HEK293T (cell line): ENCODE results near the gene TANC2.

ENCODE experiments used
- ARNT ChIP-seq: fragments of 450-650 bp; IDR thresholded peaks from 2 replicates; pipeline ENCODE4 v1.6.1; 2017; ENCODE audit warnings: mild to moderate bottlenecking
- ELF4 ChIP-seq: fragments of 450-650 bp; IDR thresholded peaks from 2 replicates; pipeline ENCODE4 v1.6.1; 2017; ENCODE audit warnings: antibody characterized with exemption
- SP1 ChIP-seq: fragments of 450-650 bp; IDR thresholded peaks from 2 replicates; pipeline ENCODE4 v1.6.1; 2017

- TF ChIP-seq ELF4 (no peak), ARNT (no peak), SP1 (no peak)
Observed at GRCh38 chr17:62935523-62935922, 30.5 kb upstream of the TANC2 start.
